HepG2 (cell line): ENCODE data around the gene DGKD.

Experiments
- GMEB2 ChIP-seq: IDR thresholded peaks from 2 replicates; pipeline ENCODE4 v1.6.1; 2016; ENCODE audit warnings: missing biosample characterization, missing genetic modification reagents, low read depth
- KDM1A ChIP-seq: IDR thresholded peaks from 2 replicates; pipeline ENCODE4 v1.6.1; 2016; ENCODE audit warnings: missing compliant biosample characterization
- SMC3 ChIP-seq: IDR thresholded peaks from 2 replicates; pipeline ENCODE4 v1.6.1; 2011; ENCODE audit warnings: low read length, improper control_type of control experiment
- TF ChIP-seq, protein P1 (sequence below): IDR thresholded peaks from 2 replicates; pipeline ENCODE4 v1.6.1; 2016; ENCODE audit warnings: low read depth

DNA sequence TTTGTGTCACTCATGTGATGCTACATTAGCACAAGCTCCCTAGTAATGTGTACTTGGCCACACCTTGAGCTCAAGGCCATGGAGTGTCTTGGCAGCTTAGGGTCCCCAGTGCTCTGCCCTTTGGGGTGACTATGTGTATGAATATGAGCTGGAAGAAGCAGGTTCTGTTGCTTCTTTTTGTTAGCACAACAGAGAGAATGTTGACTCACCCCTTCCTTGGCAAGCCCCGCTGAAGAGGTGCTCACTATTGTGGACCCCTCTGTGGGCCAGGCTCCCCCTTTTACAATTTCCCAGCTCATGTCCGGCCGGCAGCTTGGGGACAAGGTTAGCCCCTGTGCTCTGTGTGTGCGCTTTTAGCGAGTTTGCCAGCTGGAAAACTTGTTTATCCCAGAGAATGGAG, 48.1 kb downstream of the DGKD start:
- TF ChIP-seq SMC3 = no peak
- TF ChIP-seq KDM1A (CRISPR knock-in tag) = no peak
- TF ChIP-seq, protein P1, sequence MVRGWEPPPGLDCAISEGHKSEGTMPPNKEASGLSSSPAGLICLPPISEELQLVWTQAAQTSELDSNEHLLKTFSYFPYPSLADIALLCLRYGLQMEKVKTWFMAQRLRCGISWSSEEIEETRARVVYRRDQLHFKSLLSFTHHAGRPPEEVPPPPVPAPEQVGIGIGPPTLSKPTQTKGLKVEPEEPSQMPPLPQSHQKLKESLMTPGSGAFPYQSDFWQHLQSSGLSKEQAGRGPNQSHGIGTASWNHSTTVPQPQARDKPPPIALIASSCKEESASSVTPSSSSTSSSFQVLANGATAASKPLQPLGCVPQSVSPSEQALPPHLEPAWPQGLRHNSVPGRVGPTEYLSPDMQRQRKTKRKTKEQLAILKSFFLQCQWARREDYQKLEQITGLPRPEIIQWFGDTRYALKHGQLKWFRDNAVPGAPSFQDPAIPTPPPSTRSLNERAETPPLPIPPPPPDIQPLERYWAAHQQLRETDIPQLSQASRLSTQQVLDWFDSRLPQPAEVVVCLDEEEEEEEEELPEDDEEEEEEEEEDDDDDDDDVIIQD (CRISPR knock-in tag) = no peak
- TF ChIP-seq GMEB2 (CRISPR knock-in tag) = no peak
